Islet of Langerhans (tissue), 1 donor: ENCODE data around the gene ACVR1B.
"Not testable (repeated sequence)": the region's sequence is repeated elsewhere in the genome, so short reads cannot be mapped to it uniquely, and the experiment has no call there.

ENCODE experiments used
- FAIRE-seq: peaks from one replicate; lab custom pipeline; 2011; peaks lifted over from hg19 to GRCh38; lab: Jason Lieb, UNC

Gene ACVR1B

GRCh38 chr12:51971679-51972421 lies 20.4 kb downstream of the ACVR1B start:
- FAIRE-seq = no peak

GRCh38 chr12:51972422-51972812 lies 20.9 kb downstream of the ACVR1B start:
- no peak for FAIRE-seq

DNA sequence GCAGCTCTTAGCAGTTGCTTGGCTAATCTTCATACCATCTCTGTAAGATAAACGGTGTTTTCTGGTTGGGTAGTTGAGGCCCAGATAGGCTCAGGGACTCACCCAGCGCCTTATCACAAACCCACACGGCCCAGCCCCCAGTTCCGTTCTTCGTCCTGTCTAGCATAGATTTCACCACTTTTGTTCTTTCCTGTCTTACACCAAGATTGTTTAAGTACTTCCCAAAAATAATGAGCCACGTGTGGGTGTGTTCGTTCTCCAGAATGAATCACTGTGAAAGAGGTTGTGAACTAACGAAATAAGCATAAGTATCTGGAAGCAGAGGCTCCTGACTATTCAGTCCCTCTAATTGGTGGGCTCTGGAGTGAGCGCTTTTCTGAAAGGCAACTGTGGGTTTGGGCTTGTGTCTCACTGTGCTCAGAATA lies 21.4 kb downstream of the ACVR1B start:
- no peak for FAIRE-seq

DNA sequence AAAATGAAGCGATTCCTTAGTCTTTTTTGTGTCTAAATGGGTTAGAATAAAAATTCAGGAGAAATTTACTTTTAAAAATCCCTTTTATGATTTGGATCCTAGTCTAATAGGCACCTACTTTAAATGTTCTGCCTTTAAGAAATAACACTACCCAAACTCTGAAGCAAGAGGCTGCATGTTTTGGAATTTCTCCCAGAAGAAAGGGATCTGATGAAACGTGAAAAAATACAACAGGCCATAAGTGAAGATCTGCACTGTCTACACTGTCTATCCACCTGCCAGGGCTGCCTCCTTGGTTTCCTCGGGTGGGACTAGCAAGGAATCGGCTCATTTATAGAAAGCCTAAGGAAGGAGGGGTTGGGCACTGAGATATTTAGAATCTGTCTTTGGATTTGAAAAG lies 22.1 kb downstream of the ACVR1B start:
- no peak for FAIRE-seq

DNA sequence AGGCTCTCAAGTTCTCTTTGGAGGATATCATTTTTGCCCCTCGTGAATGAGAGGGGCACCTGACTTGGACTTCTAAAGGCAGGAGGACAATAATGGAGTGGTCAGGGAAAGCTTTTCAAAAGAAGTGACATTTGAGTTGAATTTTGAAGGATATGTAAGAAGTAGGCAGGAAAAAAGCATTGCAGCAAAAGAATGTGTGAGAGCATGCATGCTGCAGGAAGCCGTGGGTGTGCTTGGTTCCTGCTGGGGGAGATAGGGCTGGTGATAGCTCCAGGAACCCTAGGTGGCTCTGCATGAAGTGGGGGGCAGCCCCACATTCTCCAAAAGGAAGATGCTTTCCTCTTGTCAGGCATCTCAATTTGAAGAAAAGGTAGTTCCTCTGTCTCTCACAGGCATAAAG lies 23.1 kb downstream of the ACVR1B start:
- no peak for FAIRE-seq

DNA sequence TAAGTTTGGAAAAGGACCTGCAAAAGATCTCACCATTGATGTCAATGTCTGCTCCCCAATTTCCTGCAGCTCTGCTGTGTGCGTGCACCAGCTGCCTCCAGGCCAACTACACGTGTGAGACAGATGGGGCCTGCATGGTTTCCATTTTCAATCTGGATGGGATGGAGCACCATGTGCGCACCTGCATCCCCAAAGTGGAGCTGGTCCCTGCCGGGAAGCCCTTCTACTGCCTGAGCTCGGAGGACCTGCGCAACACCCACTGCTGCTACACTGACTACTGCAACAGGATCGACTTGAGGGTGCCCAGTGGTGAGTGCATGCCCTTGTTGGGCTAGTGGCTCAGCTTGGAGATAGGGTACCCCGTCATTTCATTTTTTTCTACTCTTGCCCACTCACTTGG lies 23.7 kb downstream of the ACVR1B start:
- no peak for FAIRE-seq

- FAIRE-seq = no peak
Measured at GRCh38 chr12:51976376-51977160, 25.1 kb downstream of the ACVR1B start.

- no peak for FAIRE-seq
Measured at GRCh38 chr12:51977320-51977753, 25.8 kb downstream of the ACVR1B start.

- not testable (repeated sequence) for FAIRE-seq
Measured at GRCh38 chr12:51979306-51979705, 27.8 kb downstream of the ACVR1B start.

GRCh38 chr12:51980051-51980808 lies 28.7 kb downstream of the ACVR1B start:
- peak; percentile 95 for FAIRE-seq

GRCh38 chr12:51980809-51981127 lies 29.3 kb downstream of the ACVR1B start:
- no peak for FAIRE-seq

DNA sequence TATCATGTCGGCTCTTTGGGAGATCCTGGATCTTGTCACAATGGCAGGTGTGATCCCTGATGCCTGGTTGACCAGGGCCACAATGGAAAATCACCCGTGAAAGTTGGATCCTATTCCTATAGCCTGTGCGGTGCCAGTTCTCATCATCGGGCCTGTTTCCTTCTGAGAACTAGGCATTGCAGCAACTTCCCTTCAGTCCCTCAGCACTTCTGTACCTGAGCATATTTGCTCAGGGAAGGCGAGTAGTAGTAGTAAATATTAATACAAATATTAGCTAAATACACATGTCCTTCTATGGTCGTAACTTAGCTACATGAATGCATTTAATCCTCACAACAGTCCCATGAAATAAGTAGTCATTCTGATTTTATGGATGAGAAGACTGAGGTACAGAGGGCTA lies 33.2 kb downstream of the ACVR1B start:
- peak; percentile 24 for FAIRE-seq

DNA sequence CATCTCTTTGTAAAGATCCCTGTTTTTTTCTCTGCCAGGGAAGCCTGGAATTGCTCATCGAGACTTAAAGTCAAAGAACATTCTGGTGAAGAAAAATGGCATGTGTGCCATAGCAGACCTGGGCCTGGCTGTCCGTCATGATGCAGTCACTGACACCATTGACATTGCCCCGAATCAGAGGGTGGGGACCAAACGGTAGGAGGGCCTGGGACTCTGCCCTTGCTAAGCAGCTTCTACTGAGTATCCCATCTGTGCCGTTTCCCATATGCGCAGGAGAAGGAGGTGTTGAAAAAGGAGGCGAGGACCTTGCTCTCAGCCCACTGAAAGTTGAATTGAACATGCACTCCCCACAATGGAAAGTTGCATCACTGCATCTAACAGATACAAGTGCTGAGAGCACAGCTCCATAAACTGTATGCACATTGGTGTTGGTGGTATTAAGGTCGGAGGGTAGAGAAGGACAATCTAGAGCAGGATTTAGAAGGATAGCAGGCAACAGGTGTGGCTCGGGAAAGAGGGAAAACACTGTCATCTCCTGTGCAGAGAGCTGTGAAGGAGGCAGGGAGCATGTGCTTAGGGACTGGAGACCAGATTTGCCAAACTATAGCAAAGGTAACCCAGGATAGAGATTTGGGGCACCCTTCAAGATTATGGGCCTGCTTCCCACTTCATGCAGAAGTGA lies 33.8 kb downstream of the ACVR1B start:
- FAIRE-seq = no peak

DNA sequence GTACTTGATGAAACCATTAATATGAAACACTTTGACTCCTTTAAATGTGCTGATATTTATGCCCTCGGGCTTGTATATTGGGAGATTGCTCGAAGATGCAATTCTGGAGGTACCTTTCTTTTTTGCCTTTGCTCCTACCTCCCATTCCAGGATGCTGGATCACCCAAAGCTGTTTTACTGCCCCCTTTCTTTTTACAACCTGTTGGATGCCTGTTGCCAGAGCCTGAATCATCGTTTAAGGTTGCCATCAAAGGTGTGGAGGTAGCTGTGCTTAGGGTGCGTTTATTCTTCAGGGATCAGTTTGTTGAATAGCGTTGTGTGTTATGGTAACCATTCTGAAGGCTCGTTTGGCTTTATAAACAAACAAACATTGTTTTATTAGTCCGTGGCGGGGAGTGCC lies 35.3 kb downstream of the ACVR1B start:
- no peak for FAIRE-seq

DNA sequence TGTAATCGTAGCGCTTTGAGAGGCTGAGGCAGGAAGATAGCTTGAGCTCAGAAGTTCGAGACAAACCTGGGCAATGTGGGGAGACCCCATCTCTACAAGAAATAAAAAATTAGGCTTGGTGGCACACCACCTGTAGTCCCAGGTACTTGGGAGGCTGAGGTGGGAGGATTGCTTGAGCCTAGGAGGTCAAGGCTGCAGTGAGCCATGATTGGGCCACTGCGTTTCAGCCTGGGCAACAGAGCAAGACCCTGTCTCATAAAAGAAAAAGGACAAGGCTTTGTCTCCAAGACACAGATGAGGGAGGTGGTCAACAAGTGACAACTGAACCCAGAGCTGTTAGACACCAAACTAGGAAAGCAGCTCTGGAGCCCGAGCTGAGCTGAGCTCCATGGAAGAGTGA lies 40.7 kb downstream of the ACVR1B start:
- no peak for FAIRE-seq

DNA sequence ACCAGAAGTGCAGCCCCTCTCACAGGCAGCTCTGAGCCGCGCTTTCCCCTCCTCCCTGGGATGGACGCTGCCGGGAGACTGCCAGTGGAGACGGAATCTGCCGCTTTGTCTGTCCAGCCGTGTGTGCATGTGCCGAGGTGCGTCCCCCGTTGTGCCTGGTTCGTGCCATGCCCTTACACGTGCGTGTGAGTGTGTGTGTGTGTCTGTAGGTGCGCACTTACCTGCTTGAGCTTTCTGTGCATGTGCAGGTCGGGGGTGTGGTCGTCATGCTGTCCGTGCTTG lies 43.0 kb downstream of the ACVR1B start:
- FAIRE-seq = no peak

DNA sequence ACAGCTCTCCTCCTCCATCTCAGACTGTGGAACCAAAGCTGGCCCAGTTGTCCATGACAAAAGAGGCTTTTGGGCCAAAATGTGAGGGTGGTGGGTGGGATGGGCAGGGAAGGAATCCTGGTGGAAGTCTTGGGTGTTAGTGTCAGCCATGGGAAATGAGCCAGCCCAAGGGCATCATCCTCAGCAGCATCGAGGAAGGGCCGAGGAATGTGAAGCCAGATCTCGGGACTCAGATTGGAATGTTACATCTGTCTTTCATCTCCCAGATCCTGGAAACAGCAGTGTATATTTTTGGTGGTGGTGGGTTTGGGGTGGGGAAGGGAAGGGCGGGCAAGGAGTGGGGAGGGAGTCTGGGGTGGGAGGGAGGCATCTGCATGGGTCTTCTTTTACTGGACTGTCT lies 43.5 kb downstream of the ACVR1B start:
- FAIRE-seq = no peak

DNA sequence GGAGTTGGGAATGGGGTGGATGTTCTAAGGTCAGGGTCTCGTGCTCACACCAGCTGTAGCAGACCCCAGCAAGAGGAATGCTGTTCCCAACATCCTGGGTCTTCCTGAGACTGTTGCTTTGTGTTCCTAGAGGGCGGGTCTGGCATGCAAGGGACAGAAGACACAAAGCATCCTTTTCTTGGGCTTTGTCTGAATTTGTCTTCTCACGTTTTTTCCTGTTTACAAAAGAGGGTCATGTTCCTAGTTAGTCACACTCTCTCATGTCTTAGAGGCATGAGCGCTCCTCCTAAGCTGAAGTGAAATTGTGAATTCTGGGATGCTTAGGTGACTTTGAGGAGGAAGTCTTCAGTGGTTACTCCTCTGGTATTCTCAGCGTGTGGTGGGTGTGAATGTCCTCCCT lies 45.6 kb downstream of the ACVR1B start:
- FAIRE-seq = no peak

- no peak for FAIRE-seq
Measured at GRCh38 chr12:52003016-52003550, 51.6 kb downstream of the ACVR1B start.

GRCh38 chr12:52003591-52003990 lies 52.1 kb downstream of the ACVR1B start:
- FAIRE-seq = no peak

DNA sequence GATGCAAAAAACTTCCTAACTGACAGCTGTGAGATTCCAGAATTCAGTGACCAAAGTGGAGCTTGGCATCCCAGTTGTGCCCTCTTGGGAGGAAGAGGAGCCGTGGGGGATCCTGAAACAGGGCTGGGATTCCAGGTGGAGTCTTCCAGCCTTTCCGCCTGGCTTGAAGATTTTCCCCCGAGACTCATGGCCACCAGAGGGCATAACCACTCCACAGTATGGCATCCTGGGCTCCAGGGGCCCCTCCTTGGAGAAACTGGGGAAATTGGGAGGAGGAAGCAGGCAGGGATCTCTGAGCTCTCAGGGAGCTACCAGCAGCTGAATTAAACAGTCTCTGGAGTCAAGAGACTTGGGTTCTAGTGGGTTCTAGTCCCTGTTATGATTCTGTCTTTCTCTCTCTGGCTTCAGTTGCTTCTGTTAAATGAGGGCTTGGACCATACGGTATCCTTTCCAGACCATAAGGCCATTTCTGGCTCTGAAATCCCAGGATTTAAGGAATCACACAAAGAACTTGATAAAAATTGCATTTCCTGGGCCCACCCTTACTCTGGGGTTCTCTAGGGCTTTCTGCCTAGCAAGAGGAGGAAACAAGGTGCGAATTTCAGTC lies 52.6 kb downstream of the ACVR1B start:
- peak; percentile 62 for FAIRE-seq
